HL-60 (cell line): ENCODE results near the gene AGAP1.

Experiments
- DNase-seq, 2 experiments: peaks; one replicate each; pipeline ENCODE4 v3.0.0-alpha.2; 2010 to 2020; ENCODE audit warnings: low read depth in 1 of 2, low spot score in 1 of 2
- H3K27ac ChIP-seq: fragments of 250-450 bp; sonication (Bioruptor Pico); replicated peaks from 2 replicates; pipeline ENCODE4 v1.5.1; 2020; ENCODE audit warnings: mild to moderate bottlenecking, moderate library complexity
- H3K27me3 ChIP-seq: fragments of 250-450 bp; sonication (Bioruptor Pico); 2 replicates; pipeline ENCODE4 v1.5.1; 2021; ENCODE audit warnings: mild to moderate bottlenecking, moderate library complexity; ENCODE audit not compliant: insufficient read depth, poor library complexity, severe bottlenecking
- H3K4me3 ChIP-seq: replicated peaks from 2 replicates; pipeline ENCODE4 v1.5.1; 2011; ENCODE audit warnings: mild to moderate bottlenecking, control low read depth, low read length; ENCODE audit not compliant: insufficient read depth
- GABPA ChIP-seq: IDR thresholded peaks from 2 replicates; pipeline ENCODE4 v1.6.1; 2012; ENCODE audit warnings: low read depth
- POLR2AphosphoS5 ChIP-seq: IDR thresholded peaks from 2 replicates; pipeline ENCODE4 v1.6.1; 2012; ENCODE audit warnings: low read depth
- SPI1 ChIP-seq: IDR thresholded peaks from 2 replicates; pipeline ENCODE4 v1.6.1; 2012; ENCODE audit warnings: low read depth, mild to moderate bottlenecking, borderline replicate concordance
- TF ChIP-seq, protein P1 (sequence below): IDR thresholded peaks from 2 replicates; pipeline ENCODE4 v1.6.1; 2012; ENCODE audit warnings: low read depth; ENCODE audit not compliant: insufficient replicate concordance
- TF ChIP-seq, protein P2 (sequence below): IDR thresholded peaks from one replicate; pipeline ENCODE4 v1.5.1; 2011; ENCODE audit warnings: low read length, control low read depth, inconsistent platforms; ENCODE audit not compliant: insufficient read depth

AGAP1 gene

DNA sequence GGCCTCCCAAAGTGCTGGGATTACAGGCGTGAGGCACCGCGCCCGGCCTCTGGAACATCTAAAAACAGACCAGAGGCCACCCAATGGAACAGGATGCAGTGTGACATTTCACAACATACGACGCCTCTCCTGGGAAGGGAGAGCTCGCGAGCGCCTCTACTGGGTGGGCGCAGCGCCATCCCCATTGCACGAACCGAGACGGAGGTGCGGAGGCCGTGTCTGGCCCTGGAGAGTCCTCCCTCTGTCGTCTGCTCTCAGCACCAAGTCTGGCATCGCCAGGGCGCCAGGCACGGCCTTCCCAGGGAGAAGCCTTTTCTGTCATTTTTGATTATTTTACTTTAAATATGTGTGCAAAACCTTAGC, 683.7 kb downstream of the AGAP1 start:
- TF ChIP-seq, protein P1, sequence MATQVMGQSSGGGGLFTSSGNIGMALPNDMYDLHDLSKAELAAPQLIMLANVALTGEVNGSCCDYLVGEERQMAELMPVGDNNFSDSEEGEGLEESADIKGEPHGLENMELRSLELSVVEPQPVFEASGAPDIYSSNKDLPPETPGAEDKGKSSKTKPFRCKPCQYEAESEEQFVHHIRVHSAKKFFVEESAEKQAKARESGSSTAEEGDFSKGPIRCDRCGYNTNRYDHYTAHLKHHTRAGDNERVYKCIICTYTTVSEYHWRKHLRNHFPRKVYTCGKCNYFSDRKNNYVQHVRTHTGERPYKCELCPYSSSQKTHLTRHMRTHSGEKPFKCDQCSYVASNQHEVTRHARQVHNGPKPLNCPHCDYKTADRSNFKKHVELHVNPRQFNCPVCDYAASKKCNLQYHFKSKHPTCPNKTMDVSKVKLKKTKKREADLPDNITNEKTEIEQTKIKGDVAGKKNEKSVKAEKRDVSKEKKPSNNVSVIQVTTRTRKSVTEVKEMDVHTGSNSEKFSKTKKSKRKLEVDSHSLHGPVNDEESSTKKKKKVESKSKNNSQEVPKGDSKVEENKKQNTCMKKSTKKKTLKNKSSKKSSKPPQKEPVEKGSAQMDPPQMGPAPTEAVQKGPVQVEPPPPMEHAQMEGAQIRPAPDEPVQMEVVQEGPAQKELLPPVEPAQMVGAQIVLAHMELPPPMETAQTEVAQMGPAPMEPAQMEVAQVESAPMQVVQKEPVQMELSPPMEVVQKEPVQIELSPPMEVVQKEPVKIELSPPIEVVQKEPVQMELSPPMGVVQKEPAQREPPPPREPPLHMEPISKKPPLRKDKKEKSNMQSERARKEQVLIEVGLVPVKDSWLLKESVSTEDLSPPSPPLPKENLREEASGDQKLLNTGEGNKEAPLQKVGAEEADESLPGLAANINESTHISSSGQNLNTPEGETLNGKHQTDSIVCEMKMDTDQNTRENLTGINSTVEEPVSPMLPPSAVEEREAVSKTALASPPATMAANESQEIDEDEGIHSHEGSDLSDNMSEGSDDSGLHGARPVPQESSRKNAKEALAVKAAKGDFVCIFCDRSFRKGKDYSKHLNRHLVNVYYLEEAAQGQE, result no peak
- TF ChIP-seq SPI1 (no peak), POLR2AphosphoS5 (no peak), GABPA (no peak)
- TF ChIP-seq, protein P2, sequence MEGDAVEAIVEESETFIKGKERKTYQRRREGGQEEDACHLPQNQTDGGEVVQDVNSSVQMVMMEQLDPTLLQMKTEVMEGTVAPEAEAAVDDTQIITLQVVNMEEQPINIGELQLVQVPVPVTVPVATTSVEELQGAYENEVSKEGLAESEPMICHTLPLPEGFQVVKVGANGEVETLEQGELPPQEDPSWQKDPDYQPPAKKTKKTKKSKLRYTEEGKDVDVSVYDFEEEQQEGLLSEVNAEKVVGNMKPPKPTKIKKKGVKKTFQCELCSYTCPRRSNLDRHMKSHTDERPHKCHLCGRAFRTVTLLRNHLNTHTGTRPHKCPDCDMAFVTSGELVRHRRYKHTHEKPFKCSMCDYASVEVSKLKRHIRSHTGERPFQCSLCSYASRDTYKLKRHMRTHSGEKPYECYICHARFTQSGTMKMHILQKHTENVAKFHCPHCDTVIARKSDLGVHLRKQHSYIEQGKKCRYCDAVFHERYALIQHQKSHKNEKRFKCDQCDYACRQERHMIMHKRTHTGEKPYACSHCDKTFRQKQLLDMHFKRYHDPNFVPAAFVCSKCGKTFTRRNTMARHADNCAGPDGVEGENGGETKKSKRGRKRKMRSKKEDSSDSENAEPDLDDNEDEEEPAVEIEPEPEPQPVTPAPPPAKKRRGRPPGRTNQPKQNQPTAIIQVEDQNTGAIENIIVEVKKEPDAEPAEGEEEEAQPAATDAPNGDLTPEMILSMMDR, result no peak
- no peak for DNase-seq
- Histone ChIP-seq H3K27ac (no peak overlapping the region), H3K27me3 (peaks cover 29% of the 10 kb centered on the region), H3K4me3 (no peak overlapping the region)

DNA sequence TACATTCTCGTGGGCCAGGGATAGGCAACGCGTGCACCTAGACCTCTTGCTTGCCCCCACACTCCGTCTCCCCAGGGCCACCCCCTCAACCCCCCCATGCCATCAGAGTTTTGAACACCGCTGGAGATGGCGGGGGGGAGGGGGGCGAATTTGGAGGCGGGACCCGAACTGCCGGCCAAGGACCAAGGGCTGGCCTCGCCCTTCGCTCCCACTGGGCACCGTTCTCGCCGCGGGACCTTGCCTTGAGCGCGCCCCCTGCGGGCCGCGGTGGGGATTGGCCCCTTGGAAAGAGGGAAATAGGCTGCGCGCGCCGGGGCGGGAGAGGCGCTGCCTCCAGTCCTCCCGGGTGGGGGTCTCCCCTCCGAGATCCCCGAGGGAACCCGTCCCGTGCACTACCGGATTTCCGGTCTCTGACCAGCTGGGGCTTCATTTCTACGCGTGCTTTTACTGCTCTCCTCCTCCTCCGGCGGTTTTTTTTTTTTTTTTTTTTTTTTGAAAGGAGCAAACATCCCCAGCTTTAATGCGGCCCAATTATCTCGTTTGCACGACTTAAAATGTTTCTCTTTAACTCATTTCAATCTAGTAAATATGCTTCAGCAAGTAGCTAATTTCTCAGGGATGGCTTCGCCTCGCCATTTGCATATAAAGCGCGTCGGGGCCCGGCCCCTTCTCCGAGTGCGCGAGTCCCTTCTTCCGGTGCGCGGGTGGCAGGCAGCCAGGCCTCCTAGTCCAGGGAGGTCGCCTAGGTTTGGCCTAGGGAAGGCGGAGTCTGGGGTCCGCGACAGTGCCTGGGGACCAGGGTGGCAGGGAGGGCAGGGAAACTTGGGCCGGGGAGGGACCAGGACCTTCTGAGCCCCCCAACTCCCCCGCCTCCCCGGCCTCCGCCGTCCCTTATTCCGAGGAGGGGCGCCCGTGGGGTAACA, 684.4 kb downstream of the AGAP1 start:
- no peak overlapping the region for H3K4me3 ChIP-seq
- TF ChIP-seq, protein P2, result no peak
- no peak for TF ChIP-seq GABPA
- no peak for TF ChIP-seq POLR2AphosphoS5
- TF ChIP-seq, protein P1, result no peak
- TF ChIP-seq SPI1, result no peak
- DNase-seq, result no peak
- H3K27ac ChIP-seq, result no peak overlapping the region
- H3K27me3 ChIP-seq, result peaks cover 28% of the 10 kb centered on the region

DNA sequence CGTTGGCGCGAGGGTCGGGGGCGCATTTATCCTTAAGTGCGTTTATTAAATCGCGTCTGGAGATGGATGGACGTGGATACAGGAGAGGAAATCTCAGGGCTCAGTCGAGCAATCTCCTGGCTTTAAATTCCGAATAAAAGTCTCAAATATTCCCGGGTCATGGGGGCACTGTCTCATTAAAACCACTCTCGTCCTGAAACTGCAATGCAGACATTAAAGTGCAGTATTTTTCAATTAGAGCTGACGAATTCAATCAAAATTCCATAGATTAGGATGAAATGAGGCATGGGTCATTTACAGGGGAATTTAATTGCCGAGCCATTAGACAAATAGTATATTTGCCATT, 685.0 kb downstream of the AGAP1 start:
- no peak for DNase-seq
- Histone ChIP-seq H3K4me3 (no peak overlapping the region), H3K27ac (no peak overlapping the region), H3K27me3 (peaks cover 25% of the 10 kb centered on the region)
- no peak for TF ChIP-seq GABPA
- TF ChIP-seq, protein P2, result no peak
- no peak for TF ChIP-seq POLR2AphosphoS5
- TF ChIP-seq, protein P1, result no peak
- no peak for TF ChIP-seq SPI1
